Esophagus muscularis mucosa (tissue), 4 donors: Measurements from ENCODE around the gene DCUN1D4.

ENCODE experiments used
- CTCF ChIP-seq, 3 experiments: fragments of 200-600 bp in 2 of 3; fragments of 450-650 bp in 1 of 3; sonication (generic) in 2 of 3; IDR thresholded peaks; one replicate each; pipeline ENCODE4 v1.5.1; 2017 to 2019; ENCODE audit warnings: antibody characterized with exemption in 3 of 3, mild to moderate bottlenecking in 2 of 3, moderate library complexity in 1 of 3
- EP300 ChIP-seq: sonication (generic); formaldehyde crosslinking; IDR thresholded peaks from one replicate; pipeline ENCODE4 v1.6.1; 2017; ENCODE audit warnings: antibody characterized with exemption
- POLR2A ChIP-seq: fragments of 450-650 bp; IDR thresholded peaks from one replicate; pipeline ENCODE4 v1.6.1; 2017; ENCODE audit warnings: antibody characterized with exemption, moderate library complexity, mild to moderate bottlenecking, low read depth
- POLR2AphosphoS5 ChIP-seq, 2 donors: sonication (generic); formaldehyde crosslinking; IDR thresholded peaks; one replicate each; pipeline ENCODE4 v1.6.1; 2017; ENCODE audit warnings: antibody characterized with exemption in 2 of 2

DNA sequence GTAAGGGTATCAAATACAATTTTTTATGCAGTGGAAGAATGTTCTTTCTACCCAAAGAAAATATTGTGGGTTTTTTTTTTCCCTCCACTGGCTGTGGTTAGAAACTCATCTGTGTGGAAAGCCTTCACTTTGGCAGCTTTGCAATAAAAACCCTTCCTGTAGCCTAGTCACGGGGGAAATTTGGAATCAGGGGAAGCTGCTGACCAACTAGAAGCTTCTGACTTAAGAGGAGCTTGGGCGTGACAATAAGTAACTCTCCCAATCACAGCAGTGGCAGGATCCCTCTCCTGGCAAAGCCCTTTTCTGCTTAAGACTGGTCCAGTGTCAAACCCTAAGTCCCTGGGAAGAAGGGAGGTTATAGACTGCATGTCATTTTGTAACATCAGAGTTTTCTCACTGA lies 89.3 kb downstream of the DCUN1D4 start:
- TF ChIP-seq CTCF (IDR thresholded peaks at IDR 0.05) = no peak
- no peak for TF ChIP-seq POLR2A
- TF ChIP-seq EP300 = no peak
- no peak for TF ChIP-seq POLR2AphosphoS5 (IDR thresholded peaks at IDR 0.05)
